ENCODE results near the gene OSGIN1.

The OSGIN1 gene

GRCh38 chr16:83973077-83973476, 20.0 kb downstream of the OSGIN1 start:
- TF ChIP-seq ZFX (IDR thresholded peaks at IDR 0.05; ENCODE audit: borderline replicate concordance) (no peak), CTCF (IDR thresholded peaks at IDR 0.05) (no peak)

GRCh38 chr16:83973581-83974385, 20.7 kb downstream of the OSGIN1 start:
- H3K27ac ChIP-seq = no peak overlapping the region
- TF ChIP-seq ZFX (IDR thresholded peaks at IDR 0.05; ENCODE audit: borderline replicate concordance) (no peak), CTCF (IDR thresholded peaks at IDR 0.05) (no peak)

More at GRCh38 chr16:83973077-83973476, 20.0 kb downstream of the OSGIN1 start:
- H3K27ac ChIP-seq = no peak overlapping the region

DNA sequence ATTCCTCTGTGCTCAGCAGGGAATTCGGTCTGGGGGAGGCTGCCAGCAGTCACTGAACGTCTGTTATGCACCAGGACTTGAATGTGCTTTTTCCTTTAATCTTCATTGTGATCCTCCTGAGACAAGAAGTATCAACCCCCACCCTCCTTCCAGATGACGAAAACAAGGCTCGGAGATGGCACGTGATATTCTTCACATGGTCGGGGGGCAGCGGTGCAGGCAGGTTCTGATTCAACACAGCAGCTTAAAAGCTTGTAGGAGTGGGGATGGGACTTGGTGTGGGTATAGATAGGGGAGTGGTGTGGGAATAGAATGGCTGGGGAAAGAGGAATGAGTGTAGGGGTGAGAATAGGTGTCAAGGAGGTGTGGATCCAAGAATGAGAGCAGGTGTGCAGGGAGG, 21.4 kb downstream of the OSGIN1 start:
- no peak for TF ChIP-seq ZFX (IDR thresholded peaks at IDR 0.05; ENCODE audit: borderline replicate concordance)
- TF ChIP-seq CTCF (IDR thresholded peaks at IDR 0.05) = no peak
- H3K27ac ChIP-seq = no peak overlapping the region

GRCh38 chr16:83975590-83976260, 22.7 kb downstream of the OSGIN1 start:
- no peak overlapping the region for H3K27ac ChIP-seq
- TF ChIP-seq CTCF (IDR thresholded peaks at IDR 0.05) = no peak

GRCh38 chr16:83977056-83977815, 24.2 kb downstream of the OSGIN1 start:
- H3K27ac ChIP-seq = no peak overlapping the region
- no peak for TF ChIP-seq CTCF (IDR thresholded peaks at IDR 0.05)
- no peak for TF ChIP-seq ZFX (IDR thresholded peaks at IDR 0.05; ENCODE audit: borderline replicate concordance)

DNA sequence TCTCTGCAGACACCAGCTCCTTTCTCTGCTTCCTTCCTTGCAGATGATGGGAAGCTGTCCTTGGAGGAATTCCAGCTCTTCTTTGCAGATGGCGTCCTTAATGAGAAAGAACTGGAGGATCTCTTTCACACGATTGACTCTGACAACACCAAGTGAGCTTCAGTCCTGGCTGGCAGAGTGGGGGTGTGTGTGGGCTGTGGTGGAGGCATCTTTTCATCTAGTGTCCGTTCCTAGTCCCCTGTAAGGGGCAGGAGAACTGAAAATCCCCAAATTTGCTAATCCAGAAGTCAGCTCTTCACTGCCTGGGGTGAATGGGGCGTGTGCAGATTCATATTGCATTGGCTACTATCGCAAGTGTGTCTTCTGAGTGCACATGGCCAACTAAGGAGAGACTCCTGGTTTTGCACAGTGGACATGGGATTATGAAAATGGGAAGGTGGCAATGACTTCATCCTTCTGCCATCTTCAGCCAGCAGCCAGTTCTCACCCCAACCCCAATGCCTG, 25.4 kb downstream of the OSGIN1 start:
- TF ChIP-seq CTCF (IDR thresholded peaks at IDR 0.05) (no peak), ZFX (IDR thresholded peaks at IDR 0.05; ENCODE audit: borderline replicate concordance) (no peak)
- H3K27ac ChIP-seq = no peak overlapping the region
